K562 (cell line): ENCODE data around the gene BMP2K. TPM values are rescaled to one million over a fixed set of nuclear protein-coding genes. Genes with fewer than 3 reads are reported as not detected.

Experiments used
- CBX1 ChIP-seq: sonication (generic); IDR thresholded peaks from 2 replicates; pipeline ENCODE4 v1.6.1; 2016; ENCODE audit warnings: antibody characterized with exemption, low read depth, mild to moderate bottlenecking
- CCAR2 ChIP-seq: fragments of 200-400 bp; formaldehyde crosslinking; IDR thresholded peaks from 2 replicates; pipeline ENCODE4 v1.6.1; 2017; ENCODE audit warnings: mild to moderate bottlenecking, low read depth, low read length
- GATA2 ChIP-seq: sonication (generic); formaldehyde crosslinking; IDR thresholded peaks from 2 replicates; pipeline ENCODE4 v1.4.0; 2020; ENCODE audit warnings: mild to moderate bottlenecking, missing genetic modification reagents
- NFRKB ChIP-seq: fragments of 450-650 bp; IDR thresholded peaks from 2 replicates; pipeline ENCODE4 v1.6.1; 2016; ENCODE audit warnings: low read depth
- PBX2 ChIP-seq, 2 experiments: IDR thresholded peaks in 1 of 2; conservative IDR thresholded peaks in 1 of 2; 2 replicates each; pipeline ENCODE4 v1.6.1; 2016; ENCODE audit warnings: low read depth in 2 of 2, mild to moderate bottlenecking in 1 of 2, missing compliant biosample characterization in 1 of 2, missing genetic modification characterization in 1 of 2, moderate library complexity in 1 of 2
- SNIP1 ChIP-seq: fragments of 450-650 bp; IDR thresholded peaks from 2 replicates; pipeline ENCODE4 v1.7.1; 2017; ENCODE audit warnings: low read depth, mild to moderate bottlenecking
- ZNF324 ChIP-seq: fragments of 250-450 bp; sonication (Bioruptor Pico); IDR thresholded peaks from 2 replicates; pipeline ENCODE4 v1.4.0; 2020; ENCODE audit warnings: mild to moderate bottlenecking
- ZNF407 ChIP-seq: fragments of 450-650 bp; IDR thresholded peaks from 2 replicates; pipeline ENCODE4 v1.6.1; 2016; ENCODE audit warnings: low read depth
- ZNF449 ChIP-seq: fragments of 250-450 bp; sonication (Bioruptor Pico); IDR thresholded peaks from 2 replicates; pipeline ENCODE4 v1.8.0; 2022; ENCODE audit warnings: moderate library complexity, mild to moderate bottlenecking, inconsistent platforms
- ZNF589 ChIP-seq: fragments of 200-800 bp; sonication (Bioruptor generic); IDR thresholded peaks from 2 replicates; pipeline ENCODE4 v1.6.1; 2016; ENCODE audit warnings: low read depth, missing genetic modification characterization, missing compliant biosample characterization
- polyA plus RNA-seq, 8 experiments: library from polyadenylated mRNA; depleted of rRNA in 4 of 8; stranded (reverse) in 5 of 8; unstranded in 3 of 8; fragments of >200 nt; fragmentation: Nextera tagmentation in 2 of 8; fragmentation: Illumina TruSeq in 1 of 8; extraction: Ambion mirVana in 2 of 8; extraction: Trizol in 1 of 8; gene quantifications; 2 replicates each; pipeline versions ENCODE4 v1.2.1 to v1.2.3, GENCODE V29; 2011 to 2014; ENCODE audit warnings: inconsistent platforms in 1 of 8, missing spikeins in 1 of 8
- total RNA-seq, 7 experiments: library from RNA; depleted of rRNA in 6 of 7; stranded (reverse); fragments of >200 nt in 6 of 7; fragmentation: Illumina TruSeq in 2 of 7; extraction: Trizol in 2 of 7; gene quantifications; 2 replicates each; pipeline versions ENCODE4 v1.2.1 to v1.2.3, GENCODE V29; 2011 to 2021; ENCODE audit warnings: low replicate concordance in 1 of 7
- TF ChIP-seq, protein P1 (sequence below): fragments of 250-450 bp; sonication (Bioruptor Pico); IDR thresholded peaks from 2 replicates; pipeline ENCODE4 v1.5.0; 2021
- TF ChIP-seq, protein P2 (sequence below): fragments of 250-450 bp; sonication (Bioruptor Pico); IDR thresholded peaks from 2 replicates; pipeline ENCODE4 v1.4.0; 2020

Gene BMP2K
- total and polyA plus RNA-seq, 9 of the 15 experiments (the other 6 are each of a cell fraction or from before 2014, with no cell fraction given): 17.0 to 217 (median 104) TPM

DNA sequence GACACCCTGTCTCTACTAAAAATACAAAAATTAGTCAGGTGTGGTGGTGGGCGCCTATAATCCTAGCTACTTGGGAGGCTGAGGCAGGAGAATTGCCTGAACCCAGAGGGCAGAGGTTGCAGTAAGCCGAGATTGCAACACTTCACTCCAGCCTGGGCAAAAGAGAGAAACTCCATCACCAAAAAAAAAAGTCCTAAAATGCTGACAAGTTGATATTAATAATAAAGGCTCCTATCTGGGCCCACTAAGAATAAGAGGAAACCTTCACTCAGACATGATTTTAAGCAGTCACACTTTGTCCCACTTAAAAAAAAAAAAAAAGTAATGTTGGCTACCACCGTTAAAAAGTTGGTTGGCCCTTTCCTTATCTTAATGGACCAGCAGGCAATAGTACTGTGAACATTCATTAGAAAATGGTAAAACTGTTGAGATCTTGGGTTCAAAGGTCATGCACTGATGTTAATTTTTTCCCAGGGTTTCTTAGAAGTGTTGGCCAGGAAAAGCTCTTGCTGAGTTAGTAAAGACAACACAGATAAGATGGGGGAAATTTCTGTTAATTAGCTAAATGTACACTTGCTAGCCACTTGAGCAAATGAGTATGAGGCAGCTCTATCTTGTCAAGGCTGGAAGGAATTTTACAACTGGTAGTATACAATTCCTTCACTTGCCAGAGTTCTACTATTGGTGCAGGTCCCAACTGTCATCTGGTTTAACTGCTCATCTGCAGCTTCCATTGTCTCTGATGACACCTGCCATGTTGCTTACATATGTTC lies 43.6 kb upstream of the BMP2K start (continued):
- no peak for TF ChIP-seq ZNF407
- peak; percentile 93; the same call in 1 of the 2 replicates for TF ChIP-seq ZNF449 (CRISPR knock-in tag)
- TF ChIP-seq CBX1: no peak
- peak; percentile 84 for TF ChIP-seq SNIP1
- TF ChIP-seq ZNF324: no peak
- TF ChIP-seq GATA2 (CRISPR knock-in tag): peak; percentile 81
- TF ChIP-seq CCAR2: no peak
- peak; percentile 49 for TF ChIP-seq NFRKB
- TF ChIP-seq, protein P1, sequence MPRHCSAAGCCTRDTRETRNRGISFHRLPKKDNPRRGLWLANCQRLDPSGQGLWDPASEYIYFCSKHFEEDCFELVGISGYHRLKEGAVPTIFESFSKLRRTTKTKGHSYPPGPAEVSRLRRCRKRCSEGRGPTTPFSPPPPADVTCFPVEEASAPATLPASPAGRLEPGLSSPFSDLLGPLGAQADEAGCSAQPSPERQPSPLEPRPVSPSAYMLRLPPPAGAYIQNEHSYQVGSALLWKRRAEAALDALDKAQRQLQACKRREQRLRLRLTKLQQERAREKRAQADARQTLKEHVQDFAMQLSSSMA (CRISPR knock-in tag): no peak
- no peak for TF ChIP-seq PBX2 (CRISPR knock-in tag; IDR thresholded peaks at IDR 0.05; ENCODE audit: low read depth)
- peak; percentile 86 for TF ChIP-seq PBX2 (tag; conservative IDR thresholded peaks at IDR 0.05; ENCODE audit: low read depth)
- TF ChIP-seq, protein P2, sequence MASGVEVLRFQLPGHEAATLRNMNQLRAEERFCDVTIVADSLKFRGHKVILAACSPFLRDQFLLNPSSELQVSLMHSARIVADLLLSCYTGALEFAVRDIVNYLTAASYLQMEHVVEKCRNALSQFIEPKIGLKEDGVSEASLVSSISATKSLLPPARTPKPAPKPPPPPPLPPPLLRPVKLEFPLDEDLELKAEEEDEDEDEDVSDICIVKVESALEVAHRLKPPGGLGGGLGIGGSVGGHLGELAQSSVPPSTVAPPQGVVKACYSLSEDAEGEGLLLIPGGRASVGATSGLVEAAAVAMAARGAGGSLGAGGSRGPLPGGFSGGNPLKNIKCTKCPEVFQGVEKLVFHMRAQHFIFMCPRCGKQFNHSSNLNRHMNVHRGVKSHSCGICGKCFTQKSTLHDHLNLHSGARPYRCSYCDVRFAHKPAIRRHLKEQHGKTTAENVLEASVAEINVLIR (CRISPR knock-in tag): no peak
- peak; percentile 86 for TF ChIP-seq ZNF589 (CRISPR knock-in tag)
